GM21576 (cell line): Measurements from ENCODE around the gene NISCH.

Source experiments
- ATAC-seq: cut with Tn5 transposase; IDR thresholded peaks from one replicate; pipeline ENCODE4 v1.9.1; 2021; ENCODE audit warnings: mild to moderate bottlenecking, moderate library complexity; ENCODE audit not compliant: unreplicated experiment

Gene NISCH

DNA sequence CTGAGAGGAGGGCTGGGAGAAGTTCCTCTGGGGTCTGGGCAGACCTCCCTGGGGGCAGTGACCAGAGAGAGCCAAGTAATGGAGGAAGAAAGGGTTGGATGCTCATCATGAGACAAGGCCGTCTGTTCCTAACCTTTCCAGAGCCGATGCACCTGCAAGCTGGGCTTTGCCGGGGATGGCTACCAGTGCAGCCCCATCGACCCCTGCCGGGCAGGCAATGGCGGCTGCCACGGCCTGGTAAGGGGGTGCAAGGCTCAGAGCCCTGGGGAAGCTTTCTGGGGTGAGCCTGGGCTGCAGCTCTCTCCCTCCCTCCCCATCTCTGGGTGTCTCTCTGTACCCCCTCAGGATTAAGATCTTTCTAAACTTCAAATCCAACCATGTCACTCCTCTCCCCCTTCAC lies 56.1 kb downstream of the NISCH start:
- no peak for ATAC-seq

DNA sequence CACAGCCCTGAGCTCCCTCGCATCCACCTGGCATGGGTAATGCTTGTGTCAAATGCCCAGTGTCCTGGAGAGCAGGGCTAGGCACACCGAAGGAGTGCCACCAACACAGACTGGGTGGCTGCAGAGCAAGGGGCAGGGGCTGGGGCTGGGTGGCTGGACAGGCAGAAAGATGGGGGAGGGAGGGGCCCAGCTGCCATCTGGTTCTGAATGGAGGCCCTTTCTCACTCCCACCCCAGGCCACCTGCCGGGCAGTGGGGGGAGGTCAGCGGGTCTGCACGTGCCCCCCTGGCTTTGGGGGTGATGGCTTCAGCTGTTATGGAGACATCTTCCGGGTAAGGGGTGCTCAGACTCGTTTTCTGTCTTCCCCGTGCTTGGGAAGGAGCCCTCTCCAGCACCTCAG lies 56.7 kb downstream of the NISCH start:
- no peak for ATAC-seq

DNA sequence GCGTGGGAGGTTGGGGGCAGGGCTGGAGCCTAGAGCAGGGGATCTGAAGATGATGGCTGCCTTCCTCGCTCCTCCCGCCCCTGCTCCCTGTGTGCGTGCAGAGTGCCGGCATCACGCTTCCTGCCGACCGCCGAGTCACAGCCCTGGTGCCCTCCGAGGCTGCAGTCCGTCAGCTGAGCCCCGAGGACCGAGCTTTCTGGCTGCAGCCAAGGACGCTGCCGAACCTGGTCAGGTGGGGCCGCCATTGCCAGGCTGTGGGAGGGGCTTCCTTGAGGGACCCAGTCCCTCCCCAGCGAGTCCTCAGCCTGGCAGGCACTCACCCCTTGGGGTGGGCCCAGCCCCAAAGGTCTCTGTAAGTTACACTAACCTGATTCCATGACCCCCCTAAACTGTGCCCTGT lies 57.3 kb downstream of the NISCH start:
- ATAC-seq, result no peak

GRCh38 chr3:52513281-52513680 lies 57.9 kb downstream of the NISCH start:
- no peak for ATAC-seq

GRCh38 chr3:52514576-52514975 lies 59.2 kb downstream of the NISCH start:
- ATAC-seq, result no peak

- ATAC-seq, result no peak
These were observed 59.8 kb downstream of the NISCH start for GRCh38 chr3:52515192-52515591.

DNA sequence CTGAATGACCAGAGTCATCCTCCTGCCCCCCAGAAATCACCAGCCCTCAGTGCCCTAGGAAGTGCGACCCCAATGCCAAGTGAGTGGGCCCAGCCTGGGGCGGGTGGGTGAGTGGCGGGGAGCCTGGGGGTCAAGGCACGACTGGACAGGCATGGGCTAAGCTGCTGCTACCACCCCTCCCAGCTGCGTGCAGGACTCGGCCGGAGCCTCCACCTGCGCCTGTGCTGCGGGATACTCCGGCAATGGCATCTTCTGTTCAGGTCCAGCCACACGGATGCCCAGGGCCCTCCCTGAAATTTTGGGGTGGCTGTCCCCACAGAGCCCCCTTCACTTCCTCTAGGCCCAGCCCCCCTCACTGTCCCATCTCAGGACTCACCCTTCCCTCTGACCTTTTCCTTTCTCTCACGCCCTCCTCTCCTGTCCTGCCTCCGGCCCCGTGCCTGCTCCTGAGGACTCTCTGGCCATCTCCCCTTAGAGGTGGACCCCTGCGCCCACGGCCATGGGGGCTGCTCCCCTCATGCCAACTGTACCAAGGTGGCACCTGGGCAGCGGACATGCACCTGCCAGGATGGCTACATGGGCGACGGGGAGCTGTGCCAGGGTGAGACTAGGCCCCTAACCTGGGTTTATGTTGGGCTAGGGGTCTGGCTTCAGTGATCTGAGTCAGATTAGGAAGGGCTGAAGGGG lies 61.2 kb downstream of the NISCH start:
- ATAC-seq, result no peak

DNA sequence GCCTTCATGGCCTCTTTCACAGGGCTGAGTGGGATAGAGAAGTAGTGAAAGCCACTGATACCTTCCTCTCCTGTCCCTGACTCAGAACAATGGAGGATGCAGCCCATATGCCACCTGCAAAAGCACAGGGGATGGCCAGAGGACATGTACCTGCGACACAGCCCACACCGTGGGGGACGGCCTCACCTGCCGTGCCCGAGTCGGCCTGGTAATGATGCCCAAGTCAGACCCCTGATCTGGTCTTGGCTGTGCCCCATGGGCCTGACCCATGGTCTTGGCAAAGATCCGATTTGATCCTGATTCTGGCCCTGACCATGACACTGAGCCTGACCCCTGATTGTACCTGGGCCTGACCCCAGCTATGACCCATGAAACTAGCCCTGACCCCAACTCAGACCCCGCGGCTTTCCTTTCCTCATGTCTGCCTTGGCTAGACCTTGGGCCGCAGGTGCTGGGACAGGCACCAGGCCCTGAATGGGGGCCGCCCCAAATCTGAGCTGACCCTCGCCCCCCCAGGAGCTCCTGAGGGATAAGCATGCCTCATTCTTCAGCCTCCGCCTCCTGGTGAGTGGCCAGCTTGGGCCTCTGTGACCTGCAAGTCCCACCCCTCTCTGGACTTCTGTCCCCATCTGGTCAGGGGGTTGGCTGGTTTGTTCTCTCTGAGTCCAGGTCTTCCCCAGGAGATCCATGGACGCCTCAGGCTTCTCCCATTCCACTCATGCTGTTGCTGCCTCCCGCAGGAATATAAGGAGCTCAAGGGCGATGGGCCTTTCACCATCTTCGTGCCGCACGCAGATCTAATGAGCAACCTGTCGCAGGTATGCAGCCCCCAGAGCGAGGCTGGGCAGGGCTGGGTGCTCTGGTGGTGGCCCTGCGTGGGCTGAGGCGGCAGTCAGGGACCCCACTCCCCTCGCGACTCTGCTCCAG lies 62.7 kb downstream of the NISCH start:
- ATAC-seq, result no peak

DNA sequence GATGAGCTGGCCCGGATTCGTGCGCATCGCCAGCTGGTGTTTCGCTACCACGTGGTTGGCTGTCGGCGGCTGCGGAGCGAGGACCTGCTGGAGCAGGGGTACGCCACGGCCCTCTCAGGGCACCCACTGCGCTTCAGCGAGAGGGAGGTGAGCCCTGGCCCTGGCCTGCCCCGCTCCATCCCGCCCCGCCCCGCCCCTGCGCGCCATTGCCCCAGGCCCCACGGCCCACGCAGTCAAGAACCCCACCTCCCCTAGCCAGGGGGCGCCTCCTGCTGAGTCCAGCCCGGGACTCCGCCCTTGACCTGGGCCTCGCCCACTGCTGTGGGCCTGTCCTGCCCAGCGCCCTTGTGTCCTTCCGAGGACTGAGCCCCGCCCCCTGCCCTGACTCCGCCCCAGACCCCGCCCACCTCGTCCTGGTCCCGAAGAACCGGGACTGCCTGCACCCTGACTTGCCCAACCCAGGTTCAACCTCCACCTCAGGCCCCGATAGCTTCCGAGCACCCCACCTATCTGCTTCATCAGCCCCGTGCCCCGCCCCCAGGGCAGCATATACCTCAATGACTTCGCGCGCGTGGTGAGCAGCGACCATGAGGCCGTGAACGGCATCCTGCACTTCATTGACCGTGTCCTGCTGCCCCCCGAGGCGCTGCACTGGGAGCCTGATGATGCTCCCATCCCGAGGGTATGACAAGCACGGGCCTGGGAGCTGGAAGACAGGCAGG lies 63.5 kb downstream of the NISCH start:
- no peak for ATAC-seq

DNA sequence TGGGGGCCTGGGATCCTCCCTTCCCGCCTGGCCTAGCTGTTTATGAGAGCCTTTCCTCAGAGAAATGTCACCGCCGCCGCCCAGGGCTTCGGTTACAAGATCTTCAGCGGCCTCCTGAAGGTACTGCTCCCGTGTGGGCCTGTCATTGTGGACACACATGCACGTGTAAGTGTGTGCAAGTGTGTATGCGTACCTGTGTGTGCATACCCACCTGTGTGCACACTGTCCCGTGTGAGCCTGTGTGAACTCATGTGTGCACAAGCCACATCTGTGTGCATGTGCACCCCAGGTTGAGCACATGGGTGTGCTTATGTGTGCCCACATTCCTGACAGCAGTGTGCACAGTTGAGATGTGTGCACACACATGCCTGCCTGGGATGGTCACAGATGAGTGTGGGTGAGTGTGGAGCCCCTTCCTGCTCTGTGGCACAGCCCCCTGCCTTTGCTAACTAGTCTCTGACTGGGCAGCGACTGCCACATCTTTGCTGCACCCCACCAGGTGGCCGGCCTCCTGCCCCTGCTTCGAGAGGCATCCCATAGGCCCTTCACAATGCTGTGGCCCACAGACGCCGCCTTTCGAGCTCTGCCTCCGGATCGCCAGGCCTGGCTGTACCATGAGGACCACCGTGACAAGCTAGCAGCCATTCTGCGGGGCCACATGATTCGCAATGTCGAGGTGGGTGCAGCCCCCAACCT lies 64.2 kb downstream of the NISCH start:
- no peak for ATAC-seq

GRCh38 chr3:52520141-52520667 lies 64.8 kb downstream of the NISCH start:
- ATAC-seq, result no peak

DNA sequence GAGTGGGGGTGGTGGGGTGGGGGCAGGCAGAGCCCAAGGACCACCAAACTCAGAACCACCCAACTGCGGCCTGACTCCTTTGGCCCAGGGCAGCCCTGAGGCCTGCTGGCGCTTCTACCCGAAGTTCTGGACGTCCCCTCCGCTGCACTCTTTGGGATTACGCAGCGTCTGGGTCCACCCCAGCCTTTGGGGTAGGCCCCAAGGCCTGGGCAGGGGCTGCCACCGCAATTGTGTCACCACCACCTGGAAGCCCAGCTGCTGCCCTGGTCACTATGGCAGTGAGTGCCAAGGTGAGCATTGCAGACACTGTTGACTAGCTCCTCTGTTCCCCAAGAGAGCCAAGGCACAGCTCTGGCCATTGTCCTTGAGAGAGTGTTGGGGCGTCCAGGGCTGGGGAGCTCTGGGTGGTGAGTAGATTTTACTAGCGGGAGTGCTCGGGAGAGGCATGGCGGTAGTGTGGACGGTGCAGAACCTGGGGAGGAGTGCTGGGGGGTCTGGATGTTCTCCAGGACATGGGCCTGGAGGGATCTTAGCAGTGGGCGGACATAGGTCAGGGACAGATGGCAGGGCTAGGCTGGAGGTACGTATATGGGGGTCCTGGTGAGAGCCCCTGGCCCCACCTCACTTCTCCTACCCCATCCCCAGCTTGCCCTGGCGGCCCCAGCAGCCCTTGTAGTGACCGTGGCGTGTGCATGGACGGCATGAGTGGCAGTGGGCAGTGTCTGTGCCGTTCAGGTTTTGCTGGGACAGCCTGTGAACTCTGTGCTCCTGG lies 65.5 kb downstream of the NISCH start:
- ATAC-seq, result no peak

DNA sequence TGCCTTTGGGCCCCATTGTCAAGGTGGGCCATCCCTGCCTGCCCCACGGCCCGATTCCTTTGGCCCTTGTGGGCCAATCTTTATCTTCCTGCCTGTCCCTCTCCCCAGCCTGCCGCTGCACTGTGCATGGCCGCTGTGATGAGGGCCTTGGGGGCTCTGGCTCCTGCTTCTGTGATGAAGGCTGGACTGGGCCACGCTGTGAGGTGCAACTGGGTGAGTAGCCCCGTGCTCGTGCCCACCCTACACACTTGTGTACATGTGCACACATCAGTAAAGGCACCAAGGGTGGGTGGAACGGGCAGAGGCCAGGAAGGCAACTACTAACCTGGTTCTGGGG lies 66.1 kb downstream of the NISCH start:
- no peak for ATAC-seq

DNA sequence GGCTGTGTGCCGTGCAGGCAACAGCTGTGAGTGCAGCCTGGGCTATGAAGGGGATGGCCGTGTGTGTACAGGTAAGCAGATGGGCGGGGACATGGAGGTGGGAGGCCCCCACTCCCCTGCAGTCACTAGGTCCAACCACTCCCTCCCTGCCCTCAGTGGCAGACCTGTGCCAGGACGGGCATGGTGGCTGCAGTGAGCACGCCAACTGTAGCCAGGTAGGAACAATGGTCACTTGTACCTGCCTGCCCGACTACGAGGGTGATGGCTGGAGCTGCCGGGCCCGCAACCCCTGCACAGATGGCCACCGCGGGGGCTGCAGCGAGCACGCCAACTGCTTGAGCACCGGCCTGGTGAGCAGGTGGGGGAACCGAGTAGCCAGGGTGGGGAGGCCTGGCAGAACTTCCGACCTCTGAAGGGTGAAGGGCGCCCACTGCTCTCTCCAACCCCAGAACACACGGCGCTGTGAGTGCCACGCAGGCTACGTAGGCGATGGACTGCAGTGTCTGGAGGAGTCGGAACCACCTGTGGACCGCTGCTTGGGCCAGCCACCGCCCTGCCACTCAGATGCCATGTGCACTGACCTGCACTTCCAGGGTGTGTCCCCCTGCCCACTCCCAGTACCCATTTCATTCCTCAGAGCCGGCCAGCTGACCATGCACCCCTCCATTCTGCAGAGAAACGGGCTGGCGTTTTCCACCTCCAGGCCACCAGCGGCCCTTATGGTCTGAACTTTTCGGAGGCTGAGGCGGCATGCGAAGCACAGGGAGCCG lies 66.7 kb downstream of the NISCH start:
- ATAC-seq, result no peak

- ATAC-seq, result no peak
These were observed 67.3 kb downstream of the NISCH start for GRCh38 chr3:52522651-52523251.

DNA sequence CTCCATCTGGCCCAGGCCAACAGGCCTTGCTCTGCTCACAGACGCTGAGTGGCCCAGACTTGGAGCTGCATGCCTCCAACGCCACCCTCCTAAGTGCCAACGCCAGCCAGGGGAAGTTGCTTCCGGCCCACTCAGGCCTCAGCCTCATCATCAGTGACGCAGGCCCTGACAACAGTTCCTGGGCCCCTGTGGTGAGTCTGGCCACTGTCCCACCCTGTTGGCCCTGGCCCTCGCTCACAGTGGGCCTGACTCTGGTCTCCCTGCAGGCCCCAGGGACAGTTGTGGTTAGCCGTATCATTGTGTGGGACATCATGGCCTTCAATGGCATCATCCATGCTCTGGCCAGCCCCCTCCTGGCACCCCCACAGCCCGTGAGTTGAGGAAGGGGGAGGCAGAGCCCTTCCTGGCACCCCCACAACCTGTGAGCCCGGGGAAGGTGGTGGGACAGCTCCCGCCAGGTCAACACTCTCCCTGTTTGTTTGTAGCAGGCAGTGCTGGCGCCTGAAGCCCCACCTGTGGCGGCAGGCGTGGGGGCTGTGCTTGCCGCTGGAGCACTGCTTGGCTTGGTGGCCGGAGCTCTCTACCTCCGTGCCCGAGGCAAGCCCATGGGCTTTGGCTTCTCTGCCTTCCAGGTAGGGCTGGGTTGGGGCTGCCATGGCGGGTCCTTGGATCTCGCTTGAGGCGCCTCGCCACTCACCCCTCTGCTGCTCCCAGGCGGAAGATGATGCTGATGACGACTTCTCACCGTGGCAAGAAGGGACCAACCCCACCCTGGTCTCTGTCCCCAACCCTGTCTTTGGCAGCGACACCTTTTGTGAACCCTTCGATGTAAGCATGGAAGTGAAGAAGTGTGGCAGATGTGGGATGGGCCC lies 68.2 kb downstream of the NISCH start:
- no peak for ATAC-seq

DNA sequence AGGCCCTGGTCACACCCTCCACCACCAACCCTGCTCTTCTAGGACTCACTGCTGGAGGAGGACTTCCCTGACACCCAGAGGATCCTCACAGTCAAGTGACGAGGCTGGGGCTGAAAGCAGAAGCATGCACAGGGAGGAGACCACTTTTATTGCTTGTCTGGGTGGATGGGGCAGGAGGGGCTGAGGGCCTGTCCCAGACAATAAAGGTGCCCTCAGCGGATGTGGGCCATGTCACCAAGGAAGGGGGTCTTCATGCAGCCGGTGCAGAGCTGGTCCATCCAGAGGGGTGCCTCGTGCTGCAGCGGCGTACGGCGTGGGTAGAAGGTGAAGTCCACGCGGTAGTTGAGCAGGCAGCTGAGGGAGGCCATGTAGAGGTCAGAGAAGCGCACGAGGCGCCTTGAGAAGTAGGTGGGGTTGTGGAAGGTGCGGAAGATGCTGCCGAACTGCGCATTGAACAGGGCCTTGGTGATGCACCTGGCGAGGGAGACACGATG lies 68.9 kb downstream of the NISCH start:
- ATAC-seq, result no peak
